ENCODE measurements around the gene AUTS2. TPM values are rescaled to one million over a fixed set of nuclear protein-coding genes. Genes with fewer than 3 reads are reported as not detected.

Gene AUTS2
- total and polyA plus RNA-seq, 2 of the 8 experiments (the other 6 are each of a cell fraction or from before 2014, with no cell fraction given), result 25.9 to 101 TPM

DNA sequence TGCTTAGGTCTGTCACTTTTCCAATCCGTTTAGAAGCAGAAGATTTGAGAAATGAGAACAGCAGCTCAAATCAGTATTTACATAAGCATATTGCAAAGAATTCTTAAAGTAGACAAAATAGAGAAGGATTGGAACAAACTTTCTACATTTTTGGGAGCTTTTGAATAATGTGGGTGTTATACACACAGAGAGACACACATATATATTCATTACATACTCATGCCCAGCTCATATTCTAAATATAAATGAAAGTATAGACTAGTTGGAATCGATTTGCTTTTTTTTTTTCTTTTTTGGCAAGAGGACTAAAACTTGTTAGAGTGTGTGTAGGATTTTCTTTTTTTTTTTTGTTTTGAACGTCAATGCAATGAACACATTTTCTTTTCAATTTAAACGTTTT, 538.9 kb downstream of the AUTS2 start (continued):
- TF ChIP-seq TAF7 (optimal IDR thresholded peaks at IDR 0.05; ENCODE audit: borderline replicate concordance, low read depth, low read length), result no peak
- TF ChIP-seq FOSL1 (IDR thresholded peaks at IDR 0.05; ENCODE audit: insufficient read depth, low read depth, low read length), result no peak
- no peak for TF ChIP-seq JUND (IDR thresholded peaks at IDR 0.05; ENCODE audit: low read length)
- TF ChIP-seq SIRT6 (IDR thresholded peaks at IDR 0.05; ENCODE audit: low read length), result no peak
- no peak for TF ChIP-seq SRF (IDR thresholded peaks at IDR 0.05; ENCODE audit: low read depth, low read length)
- no peak for TF ChIP-seq CBX8 (IDR thresholded peaks at IDR 0.05; ENCODE audit: borderline replicate concordance, low read depth, low read length)
